Left colon (tissue), 2 donors: ENCODE measurements around the gene MALL. TPM values are rescaled to one million over a fixed set of nuclear protein-coding genes. Genes with fewer than 3 reads are reported as not detected.
A peak's percentile ranks its signal among the peaks of the same experiment; 100 is the strongest.
"Not testable (repeated sequence)": the region's sequence is repeated elsewhere in the genome, so short reads cannot be mapped to it uniquely, and the experiment has no call there.

Experiments
- ATAC-seq: fragments of 200-7000 bp; cut with Tn5 transposase; one replicate; pipeline ENCODE4 v1.9.1; 2020; ENCODE audit warnings: mild to moderate bottlenecking, moderate library complexity
- DNase-seq, 2 donors: peaks; one replicate each; pipeline ENCODE4 v3.0.0-alpha.2; 2020
- intact Hi-C, 2 donors: fragments of 100-400 bp; cut with DNase I in 1 of 2; cut with micrococcal nuclease in 1 of 2; formaldehyde crosslinking; loops; one replicate each; pipeline versions ENCODE4 v1.11.2 to v1.14.0; 2022; cut with DNase I, micrococcal nuclease
- total RNA-seq, 2 donors: library from RNA; stranded (reverse); fragmentation: NEBNext Ultra II Directional; extraction: Animal tissue kit (Norgen Biotek cat#: 25700); gene quantifications; one replicate each; pipeline ENCODE4 v1.2.1, GENCODE V29; 2021
- donor health status: DM: no; HTN: no; CAD: no.
- donor health status: DM: yes; HTN: yes; CAD: no.

MALL gene
- total RNA-seq, 2 donors from 2014 or later: 368 to 561 TPM

DNA sequence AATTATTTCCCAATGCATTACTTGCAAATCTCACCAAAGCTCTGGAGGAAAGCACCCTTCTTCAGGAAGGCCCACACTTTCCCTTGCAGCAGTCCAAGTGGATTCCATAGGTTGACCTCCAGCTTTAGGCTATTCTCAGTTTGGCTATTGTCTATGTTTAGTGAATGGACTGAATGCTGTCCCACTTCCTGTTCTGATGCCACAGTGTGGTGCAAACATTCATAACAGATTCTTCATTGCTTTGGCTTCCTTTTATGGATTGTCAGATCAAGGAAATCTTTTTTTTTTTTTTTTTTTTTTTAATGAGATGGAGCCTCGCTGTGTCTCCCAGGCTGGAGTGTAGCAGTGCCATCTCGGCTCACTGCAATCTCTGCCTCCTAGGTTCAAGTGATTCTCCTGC, 55.1 kb downstream of the MALL start:
- ATAC-seq: peak; percentile 62
- intact Hi-C loops, DNase-seq: not testable (repeated sequence)

DNA sequence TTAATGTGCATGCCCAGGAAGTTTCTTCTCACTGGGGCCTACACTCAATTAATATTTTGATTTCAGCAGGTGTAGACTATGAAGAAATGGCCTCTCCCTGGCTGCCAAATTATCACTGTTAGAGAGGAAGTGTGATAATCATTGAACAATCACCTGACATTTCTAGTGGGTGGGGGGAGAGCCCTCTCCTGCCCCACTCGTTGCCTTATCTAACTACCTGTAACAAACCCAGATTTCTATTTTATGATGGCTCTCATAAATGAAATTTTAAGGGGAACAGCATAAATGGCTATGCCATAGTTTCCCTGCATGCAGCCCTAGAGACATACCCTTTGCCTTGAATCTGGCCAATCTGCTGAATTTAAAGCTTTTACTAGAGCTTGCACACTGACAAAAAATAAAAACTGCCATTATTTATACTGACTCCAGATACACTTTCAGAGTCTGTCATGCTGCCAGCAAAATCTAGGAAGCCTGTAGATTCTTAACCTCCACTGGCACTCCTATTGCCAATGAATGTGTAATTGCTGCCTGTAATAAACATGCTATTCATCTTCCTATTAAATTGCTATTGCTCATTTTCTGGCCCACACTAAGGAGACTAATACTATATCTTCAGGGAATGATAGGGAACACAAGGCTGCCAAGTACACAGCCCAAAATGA, 55.8 kb downstream of the MALL start:
- peak; percentile 60 for ATAC-seq
- intact Hi-C loops, DNase-seq: not testable (repeated sequence)

DNA sequence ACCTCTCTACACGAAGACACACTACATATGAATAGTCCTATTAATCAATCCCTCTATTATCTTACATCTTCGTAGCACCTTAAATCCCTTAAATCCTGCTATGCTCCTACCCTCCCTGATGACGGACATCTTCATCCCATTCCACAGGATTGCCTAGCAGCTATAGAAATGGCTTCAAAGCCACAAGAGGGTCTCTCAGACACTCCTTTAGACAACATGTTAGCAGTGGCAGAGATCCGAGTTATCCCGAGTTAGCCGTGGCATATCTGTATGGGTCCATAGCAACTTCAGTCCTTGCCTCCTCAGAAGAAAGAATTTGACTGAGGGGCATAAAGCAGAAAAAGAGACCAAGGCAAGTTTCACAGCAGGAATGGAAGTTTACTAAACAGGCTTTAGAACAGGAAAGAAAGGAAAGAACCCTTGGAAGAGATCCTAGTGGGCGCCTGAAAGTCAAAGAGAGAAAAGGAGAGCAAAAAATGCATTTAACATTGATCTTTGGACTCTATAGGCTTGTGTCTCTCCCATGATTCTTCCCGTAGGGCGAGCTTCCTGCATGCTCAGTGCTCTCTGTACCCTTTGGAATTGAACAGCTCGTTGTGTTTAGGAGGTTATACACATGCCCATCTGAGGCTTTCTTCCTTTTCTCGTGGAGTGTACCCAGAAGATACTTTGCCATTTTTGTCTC, 56.5 kb downstream of the MALL start:
- intact Hi-C loops, DNase-seq: not testable (repeated sequence)
- ATAC-seq: peak; percentile 58

DNA sequence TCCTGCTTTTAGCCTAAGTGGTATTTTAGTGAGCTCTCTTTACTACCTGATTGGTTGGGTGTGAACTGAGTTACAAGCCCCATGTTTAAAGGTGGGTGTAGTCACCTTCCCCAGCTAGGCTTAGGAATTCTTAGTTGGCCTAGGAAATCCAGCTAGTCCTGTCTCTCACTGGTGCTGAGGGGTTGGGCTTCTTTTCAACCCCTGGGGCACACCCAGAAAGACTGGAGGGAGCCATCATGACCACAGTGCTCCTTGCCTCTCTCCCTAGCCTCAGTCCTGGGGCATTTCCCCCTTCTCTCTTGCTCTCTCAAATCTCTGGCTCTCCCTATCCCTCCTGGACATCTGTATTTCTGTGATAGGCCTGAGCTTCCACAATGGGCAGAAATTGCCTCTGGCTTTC, 57.6 kb downstream of the MALL start:
- intact Hi-C loops, DNase-seq: not testable (repeated sequence)
- ATAC-seq: peak; percentile 57

DNA sequence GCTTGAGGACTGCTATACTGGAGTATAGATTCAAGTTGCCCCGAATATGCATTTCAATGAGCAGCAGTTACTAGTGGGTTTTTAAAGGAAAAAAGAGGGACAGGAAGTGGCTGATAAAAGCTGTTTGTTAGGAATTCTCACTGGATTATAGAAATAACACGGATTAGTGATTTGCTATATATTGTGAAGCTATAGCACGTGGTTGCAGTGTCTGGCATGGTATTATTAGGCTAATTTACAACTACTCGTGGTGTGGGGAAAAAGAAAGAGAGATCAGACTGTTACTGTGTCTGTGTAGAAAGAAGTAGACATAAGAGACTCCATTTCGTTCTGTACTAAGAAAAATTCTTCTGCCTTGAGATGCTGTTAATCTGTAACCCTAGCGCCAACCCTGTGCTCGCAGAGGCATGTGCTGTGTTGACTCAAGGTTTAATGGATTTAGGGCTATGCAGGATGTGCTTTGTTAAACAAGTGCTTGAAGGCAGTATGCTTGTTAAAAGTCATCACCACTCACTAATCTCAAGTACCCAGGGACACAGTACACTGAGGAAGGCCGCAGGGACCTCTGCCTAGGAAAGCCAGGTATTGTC, 59.7 kb downstream of the MALL start:
- ATAC-seq: peak; percentile 38
- intact Hi-C loops, DNase-seq: not testable (repeated sequence)

DNA sequence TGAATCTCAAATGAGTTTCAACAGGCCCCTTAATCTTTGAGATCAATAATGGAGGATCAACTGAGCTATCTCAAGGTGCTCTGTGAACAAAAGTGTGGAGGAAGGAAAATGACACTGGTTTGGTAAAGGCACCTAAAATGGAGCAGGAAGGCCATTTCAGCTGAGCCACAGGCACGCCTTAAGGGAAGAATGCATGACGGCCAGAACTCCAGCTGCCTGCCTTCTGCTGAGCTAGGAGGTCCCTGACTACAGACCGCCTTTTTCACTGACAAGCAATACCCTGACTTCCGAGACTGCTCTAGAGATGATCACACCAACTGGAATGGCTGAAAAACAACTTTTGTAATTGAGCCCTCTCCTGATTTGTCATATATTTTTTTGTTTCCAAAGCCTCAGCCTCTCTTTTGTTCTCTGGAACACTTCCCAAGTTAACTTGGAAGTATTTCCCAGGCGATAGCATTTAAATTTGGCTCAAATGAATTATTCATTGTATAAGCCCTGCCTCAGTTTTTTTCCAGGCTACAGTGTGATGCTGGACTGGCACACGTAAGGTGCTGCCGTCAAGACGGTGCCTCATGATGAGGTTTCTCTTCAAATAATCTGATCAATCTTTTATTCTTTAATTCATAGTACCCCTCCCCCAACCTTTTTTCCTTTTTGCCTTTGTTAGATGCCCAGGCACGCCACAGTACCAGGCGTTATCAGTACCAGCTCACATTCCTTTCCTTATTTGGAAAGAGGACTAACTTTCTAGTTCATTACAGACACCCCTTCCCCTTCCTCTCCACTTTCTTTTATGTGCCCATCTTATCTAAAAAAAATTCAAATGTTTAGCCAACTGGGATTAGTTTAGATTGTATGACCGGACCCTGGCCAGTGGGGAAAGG, 60.9 kb downstream of the MALL start:
- intact Hi-C loops: not testable (repeated sequence)
- peak; percentile 23 to 34 for DNase-seq
- ATAC-seq: peak; percentile 42

DNA sequence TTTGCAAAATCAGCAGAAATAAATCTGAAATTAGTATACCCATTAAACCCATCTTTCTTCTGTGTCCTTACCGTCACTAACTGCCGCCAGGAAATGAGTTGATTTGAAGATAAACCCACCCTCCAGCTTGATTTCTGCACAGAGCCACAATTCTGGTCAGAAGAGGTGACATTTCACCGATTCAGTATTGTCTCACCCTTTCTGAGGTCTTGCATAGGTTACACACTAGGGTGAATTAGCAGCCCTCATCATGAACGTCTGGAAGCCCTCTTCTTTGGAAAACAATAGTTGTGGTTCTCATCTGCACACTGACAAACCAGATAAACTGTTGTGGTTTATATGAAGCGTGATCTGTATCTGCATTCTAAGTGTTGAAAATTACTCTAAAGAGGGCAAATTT, 61.9 kb downstream of the MALL start:
- intact Hi-C loops, ATAC-seq, DNase-seq: not testable (repeated sequence)

DNA sequence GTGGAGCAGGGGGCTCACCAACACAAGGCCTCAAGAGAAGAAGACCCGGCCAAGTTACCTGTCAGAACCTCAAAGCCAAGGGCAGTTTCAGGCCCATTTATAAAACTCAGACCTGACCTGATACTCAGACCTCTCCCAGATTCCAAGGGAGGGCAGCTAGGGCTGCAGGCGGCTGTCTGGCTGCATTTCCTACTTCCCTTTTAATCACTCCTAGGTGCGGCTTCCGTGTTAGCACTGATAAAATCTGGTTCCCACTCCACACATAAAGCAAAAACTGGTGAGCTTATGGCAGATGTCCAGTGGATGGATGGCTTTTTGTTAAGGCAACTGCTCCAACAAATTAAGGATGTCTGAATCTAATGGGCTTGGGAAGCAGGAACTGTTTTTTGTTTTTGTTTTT, 63.5 kb downstream of the MALL start:
- ATAC-seq: peak; percentile 27
- intact Hi-C loops, DNase-seq: not testable (repeated sequence)

DNA sequence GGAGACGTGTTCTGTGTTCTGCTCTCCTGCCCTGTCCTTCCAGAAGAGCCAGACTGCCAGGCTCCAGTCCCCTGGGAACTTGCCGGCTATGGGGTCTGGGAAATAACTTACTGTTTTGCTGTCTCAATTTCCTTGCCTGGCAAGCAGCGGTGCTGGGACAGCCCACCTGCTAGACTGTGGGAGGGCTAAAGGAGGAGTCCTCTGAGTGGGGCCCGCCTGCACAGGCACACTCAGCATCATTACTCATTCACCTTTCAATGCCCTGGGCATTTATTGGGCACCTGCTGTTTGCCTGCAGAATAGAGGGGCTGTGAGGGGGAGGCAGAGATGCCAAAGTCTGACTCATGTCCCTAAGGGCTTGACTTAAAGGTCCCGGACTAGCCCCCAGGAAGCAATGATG, 65.4 kb downstream of the MALL start:
- ATAC-seq, DNase-seq, intact Hi-C loops: not testable (repeated sequence)

DNA sequence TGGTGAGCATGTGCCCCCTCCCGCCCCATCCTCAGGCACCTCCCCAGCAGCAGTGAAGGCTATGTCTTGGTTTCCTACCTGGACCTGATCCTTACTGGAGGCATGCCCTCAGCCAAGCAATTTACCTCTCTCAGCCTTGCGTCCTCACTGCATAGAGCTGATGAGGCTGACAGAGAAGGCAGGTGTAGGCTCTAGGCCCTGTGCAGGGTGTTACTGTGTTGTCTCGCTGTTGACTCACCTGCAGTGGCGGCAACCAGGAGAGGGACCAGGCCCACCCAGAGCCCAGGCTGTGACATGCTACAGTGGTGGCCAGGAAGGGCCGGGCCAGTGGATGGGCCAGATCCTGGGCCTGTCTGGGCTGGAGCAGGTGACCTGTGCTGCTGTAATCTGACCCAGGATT, 65.9 kb downstream of the MALL start:
- intact Hi-C loops, ATAC-seq: not testable (repeated sequence)

DNA sequence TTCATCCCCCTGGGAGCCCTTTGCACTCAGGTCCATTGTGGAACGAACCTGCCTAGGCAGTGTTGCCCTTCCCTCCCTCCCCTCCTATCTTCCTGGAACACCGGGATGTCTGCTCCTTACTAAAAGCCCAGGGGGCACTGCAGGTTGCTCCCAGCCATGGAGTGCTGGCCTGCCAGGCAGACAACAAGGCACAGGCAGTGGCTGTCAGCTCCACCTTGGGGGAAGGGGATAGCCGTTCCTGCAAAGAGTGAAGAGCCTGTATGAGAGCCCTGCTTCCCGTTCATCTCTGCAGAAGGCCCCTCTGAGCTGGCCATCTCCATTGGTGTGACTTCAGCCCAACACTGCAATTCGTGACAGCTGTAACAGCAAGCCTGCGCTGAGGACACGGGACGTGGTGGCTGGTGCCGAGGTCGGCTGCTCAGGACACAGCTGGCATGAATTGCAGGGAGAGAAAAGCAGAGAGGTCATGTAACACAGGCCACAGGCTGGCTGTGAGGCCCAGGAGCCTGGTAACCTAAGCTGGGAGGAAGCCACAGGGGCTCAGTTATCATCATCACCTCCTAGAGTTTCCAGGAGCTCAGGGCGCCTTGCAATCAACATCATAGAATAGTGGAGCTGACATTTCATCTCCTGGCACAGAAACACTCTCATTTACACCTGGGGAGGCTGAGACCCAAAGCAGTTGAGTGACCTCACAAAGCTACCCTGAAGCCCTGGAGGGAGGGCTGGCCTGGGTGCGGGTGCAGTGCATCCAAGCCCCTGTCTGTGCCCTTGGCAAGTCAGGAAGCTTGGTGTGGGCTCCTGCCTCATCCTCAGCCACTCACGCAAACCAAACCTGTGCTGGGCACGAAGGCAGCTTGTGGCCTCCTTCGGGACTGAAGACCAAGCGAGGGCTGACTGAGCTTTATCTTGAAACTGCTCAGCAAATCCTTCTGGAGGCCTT, 67.1 kb downstream of the MALL start:
- intact Hi-C loops, ATAC-seq: not testable (repeated sequence)
- DNase-seq: peak in 1 of 2 donors; percentile 19

More for the DNA sequence above, 65.9 kb downstream of the MALL start:
- DNase-seq: not testable (repeated sequence)

DNA sequence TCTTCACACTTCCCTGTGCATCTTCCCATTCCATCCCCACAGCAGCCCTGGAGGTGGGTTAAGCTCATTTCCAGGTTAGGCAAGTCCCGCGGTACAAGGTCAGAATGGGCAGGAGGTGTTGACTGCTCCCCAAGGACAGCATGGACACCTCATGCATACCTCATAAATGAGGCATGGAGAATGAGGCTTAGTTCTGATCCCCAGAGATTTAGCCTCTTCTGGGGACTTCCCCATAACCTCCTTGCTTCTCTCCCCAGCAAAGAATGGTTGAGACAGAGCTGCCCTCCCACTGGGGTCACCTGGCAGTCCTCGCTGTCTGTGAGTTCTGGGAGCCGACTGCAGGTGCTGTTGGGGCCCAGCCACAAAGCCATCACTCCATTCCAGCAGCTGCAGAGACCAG, 68.4 kb downstream of the MALL start:
- DNase-seq, intact Hi-C loops, ATAC-seq: not testable (repeated sequence)

DNA sequence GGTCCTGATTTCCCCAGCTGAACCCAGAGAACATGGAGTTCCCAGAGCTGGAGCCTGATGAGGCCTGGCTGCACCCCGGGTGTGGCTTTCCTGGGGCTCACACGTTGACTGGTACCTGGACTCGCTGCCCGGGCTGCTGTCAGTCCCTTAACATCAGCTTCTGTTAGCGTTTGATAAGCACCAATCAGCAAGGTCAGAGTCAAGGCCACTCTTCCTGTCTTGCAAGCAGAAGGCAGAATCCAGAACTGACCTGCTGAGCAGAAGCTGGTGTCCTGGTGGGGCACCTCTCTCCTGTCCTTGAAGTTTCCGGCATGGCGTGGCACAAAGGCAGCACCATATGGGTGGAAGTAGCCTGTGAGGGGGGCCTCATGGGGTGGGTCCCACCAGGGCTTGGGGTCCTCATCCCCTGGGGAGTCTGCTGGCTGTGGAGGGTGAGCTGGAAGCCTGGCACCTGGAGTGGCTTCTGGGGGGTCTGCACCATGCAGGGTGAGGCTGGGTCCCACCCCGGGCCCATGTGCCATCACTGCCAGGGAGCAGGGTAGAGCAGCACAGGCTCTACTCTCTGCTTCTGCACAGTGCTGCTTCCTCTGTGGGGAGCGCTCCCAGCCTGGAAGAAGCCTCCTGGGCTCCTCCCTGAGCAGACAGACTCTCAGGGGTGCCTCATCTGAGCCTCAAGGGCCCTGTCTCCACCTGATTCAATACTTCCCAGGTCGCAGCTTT, 73.5 kb downstream of the MALL start:
- DNase-seq, ATAC-seq, intact Hi-C loops: not testable (repeated sequence)

DNA sequence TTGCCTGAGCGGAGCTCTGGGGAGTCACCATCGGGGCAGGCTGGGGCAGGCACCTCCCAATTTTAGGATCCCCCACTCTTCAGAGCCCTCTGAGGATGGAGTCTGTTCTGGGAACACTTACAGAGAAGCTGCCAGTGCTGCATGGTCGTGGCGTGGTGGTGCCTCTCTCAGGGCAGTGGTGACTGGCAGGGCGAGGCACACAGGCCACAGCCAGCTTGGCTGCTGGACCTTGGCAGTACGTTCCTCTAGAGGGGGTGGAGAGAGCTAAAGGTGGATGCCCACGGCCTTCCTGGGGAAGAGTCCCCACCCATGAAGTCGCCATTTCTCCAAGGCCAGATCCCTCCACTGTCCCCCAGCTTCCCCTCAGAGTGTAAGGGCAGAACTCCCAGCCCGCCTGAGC, 78.3 kb downstream of the MALL start:
- DNase-seq, intact Hi-C loops: not testable (repeated sequence)
- ATAC-seq: peak; percentile 73

DNA sequence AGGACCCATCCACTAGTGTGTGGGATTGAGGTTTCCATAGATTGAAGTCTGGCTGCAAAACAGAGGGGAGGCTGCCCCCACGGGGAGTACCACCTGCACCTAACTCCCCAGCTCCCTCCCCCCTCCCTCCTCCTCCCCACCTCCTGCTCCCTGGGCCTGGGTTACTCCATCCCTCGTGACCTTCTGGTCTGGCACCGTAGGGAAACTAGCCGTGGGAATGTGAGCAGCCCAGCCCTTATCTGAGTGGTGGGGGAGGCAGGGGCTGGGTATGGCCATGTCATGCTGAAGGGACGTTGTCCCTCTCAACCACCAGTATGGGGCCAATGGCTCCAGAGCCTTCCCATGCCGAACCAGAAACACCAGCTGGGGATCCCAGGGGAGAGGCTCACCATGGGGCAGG, 80.2 kb downstream of the MALL start:
- ATAC-seq, DNase-seq, intact Hi-C loops: not testable (repeated sequence)

DNA sequence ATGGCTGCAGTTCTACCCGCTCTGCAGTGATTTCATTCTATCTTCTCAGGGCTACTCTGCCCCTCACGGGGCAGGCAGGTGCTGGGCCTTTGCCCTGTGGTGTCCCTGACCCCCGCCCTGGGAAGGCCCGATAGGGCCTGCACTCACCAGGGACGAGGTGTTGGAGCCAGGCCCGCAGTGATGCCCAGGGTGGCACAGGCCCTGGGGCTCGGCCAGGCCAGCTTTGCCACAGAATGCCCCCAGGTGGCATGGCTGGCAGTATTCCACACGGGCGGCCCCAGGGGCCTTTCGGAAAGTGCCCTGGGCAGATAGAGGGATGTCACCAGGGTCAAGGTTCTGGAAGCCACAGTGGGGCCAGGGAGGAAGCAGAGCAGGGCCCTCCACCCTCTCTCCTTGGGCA, 80.7 kb downstream of the MALL start:
- intact Hi-C loops, DNase-seq, ATAC-seq: not testable (repeated sequence)
